Mesenchymal stem cell (in vitro differentiated cells and primary cell): Measurements from ENCODE around the gene TOM1L2.

Experiments used
- DNase-seq: peaks from one replicate; pipeline ENCODE4 v3.0.0-alpha.2; 2013
- H2AFZ ChIP-seq: one replicate; pipeline ENCODE4 v1.6.1; 2013; ENCODE audit warnings: low read depth, mild to moderate bottlenecking, control low read depth, inconsistent platforms, low read length, moderate library complexity
- H2AK5ac ChIP-seq: 2 replicates; pipeline ENCODE4 v1.6.1; 2013; ENCODE audit warnings: low read length, moderate library complexity, mild to moderate bottlenecking, inconsistent platforms; ENCODE audit not compliant: severe bottlenecking
- H2BK120ac ChIP-seq: one replicate; pipeline ENCODE4 v1.6.1; 2013; ENCODE audit warnings: low read depth, mild to moderate bottlenecking, inconsistent platforms, low read length, moderate library complexity
- H2BK12ac ChIP-seq, 2 experiments: one replicate each; pipeline ENCODE4 v1.6.1; 2013; ENCODE audit warnings: inconsistent platforms in 2 of 2, low read length in 2 of 2, mild to moderate bottlenecking in 2 of 2, moderate library complexity in 2 of 2, control low read depth in 1 of 2
- H2BK15ac ChIP-seq: one replicate; pipeline ENCODE4 v1.6.1; 2013; ENCODE audit warnings: mild to moderate bottlenecking, low read depth, inconsistent platforms; ENCODE audit not compliant: poor library complexity, severe bottlenecking
- H2BK5ac ChIP-seq: 2 replicates; pipeline ENCODE4 v1.6.1; 2013; ENCODE audit warnings: low read depth, mild to moderate bottlenecking, low read length, control low read depth, inconsistent platforms; ENCODE audit not compliant: poor library complexity, severe bottlenecking
- H3K14ac ChIP-seq, 2 experiments: one replicate each; pipeline ENCODE4 v1.6.1; 2013; ENCODE audit warnings: inconsistent platforms in 2 of 2, low read length in 2 of 2, control low read depth in 1 of 2, mild to moderate bottlenecking in 1 of 2, moderate library complexity in 1 of 2
- H3K18ac ChIP-seq, 2 experiments: one replicate each; pipeline ENCODE4 v1.6.1; 2013; ENCODE audit warnings: inconsistent platforms in 2 of 2, low read length in 2 of 2, control low read depth in 1 of 2, low read depth in 1 of 2, mild to moderate bottlenecking in 1 of 2
- H3K23ac ChIP-seq, 2 experiments: one replicate each; pipeline ENCODE4 v1.6.1; 2013; ENCODE audit warnings: inconsistent platforms in 2 of 2, low read length in 2 of 2, mild to moderate bottlenecking in 2 of 2, moderate library complexity in 2 of 2, control low read depth in 1 of 2
- H3K27ac ChIP-seq: 2 replicates; pipeline ENCODE4 v1.5.1; 2013; ENCODE audit warnings: mild to moderate bottlenecking, moderate library complexity, low read length, control low read depth, inconsistent platforms; ENCODE audit not compliant: poor library complexity, severe bottlenecking
- H3K27me3 ChIP-seq, 2 experiments: 2 replicates each; pipeline versions ENCODE4 v1.6.1 to v1.7.0; 2013; ENCODE audit warnings: low read length in 2 of 2, mild to moderate bottlenecking in 2 of 2, moderate library complexity in 2 of 2, control low read depth in 1 of 2, inconsistent platforms in 1 of 2; ENCODE audit not compliant: control insufficient read depth in 1 of 2, insufficient read depth in 1 of 2
- H3K36me3 ChIP-seq, 2 experiments: 2 replicates each; pipeline versions ENCODE4 v1.6.1 to v1.7.0; 2013; ENCODE audit warnings: low read length in 2 of 2, control low read depth in 1 of 2, inconsistent platforms in 1 of 2, low read depth in 1 of 2, mild to moderate bottlenecking in 1 of 2; ENCODE audit not compliant: insufficient read depth in 2 of 2, control insufficient read depth in 1 of 2
- H3K4ac ChIP-seq, 2 experiments: one replicate each; pipeline ENCODE4 v1.6.1; 2013; ENCODE audit warnings: inconsistent platforms in 2 of 2, low read length in 2 of 2, mild to moderate bottlenecking in 2 of 2, moderate library complexity in 2 of 2, control low read depth in 1 of 2, low read depth in 1 of 2
- H3K4me1 ChIP-seq: 2 replicates; pipeline ENCODE4 v1.6.1; 2013; ENCODE audit warnings: low read depth, low read length, control low read depth; ENCODE audit not compliant: control insufficient read depth, insufficient read depth
- H3K4me2 ChIP-seq: 2 replicates; pipeline ENCODE4 v1.6.1; 2013; ENCODE audit warnings: low read length, mild to moderate bottlenecking, inconsistent platforms; ENCODE audit not compliant: poor library complexity, severe bottlenecking
- H3K4me3 ChIP-seq, 2 experiments: 2 replicates each; pipeline versions ENCODE4 v1.5.1 to v1.7.0; 2013; ENCODE audit warnings: low read length in 2 of 2, mild to moderate bottlenecking in 2 of 2, control low read depth in 1 of 2, low read depth in 1 of 2; ENCODE audit not compliant: insufficient read depth in 1 of 2
- H3K79me1 ChIP-seq: replicated peaks from 2 replicates; pipeline ENCODE4 v1.6.1; 2013; ENCODE audit warnings: mild to moderate bottlenecking, control low read depth, low read length, inconsistent platforms; ENCODE audit not compliant: poor library complexity, severe bottlenecking
- H3K9ac ChIP-seq: 2 replicates; pipeline ENCODE4 v1.7.0; 2013; ENCODE audit warnings: mild to moderate bottlenecking, low read length, moderate library complexity
- H3K9me3 ChIP-seq: 2 replicates; pipeline ENCODE4 v1.7.0; 2013; ENCODE audit warnings: mild to moderate bottlenecking, low read length; ENCODE audit not compliant: control insufficient read depth
- H4K8ac ChIP-seq: one replicate; pipeline ENCODE4 v1.6.1; 2013; ENCODE audit warnings: inconsistent platforms, mild to moderate bottlenecking, low read length, moderate library complexity
- H4K91ac ChIP-seq: one replicate; pipeline ENCODE4 v1.6.1; 2013; ENCODE audit warnings: mild to moderate bottlenecking, low read length, inconsistent platforms
- WGBS: methylation state at CpG from one replicate; pipeline ENCODE4 v1.1.7; 2013; ENCODE audit warnings: mixed read lengths; 5-methylcytosine and 5-hydroxymethylcytosine counted together

Gene TOM1L2

GRCh38 chr17:17884391-17885357, 87.5 kb downstream of the TOM1L2 start:
- Histone ChIP-seq H3K14ac (no peak overlapping the region), H3K4me3 (no peak overlapping the region), H2AK5ac (no peak overlapping the region), H2BK12ac (no peak overlapping the region), H3K9ac (no peak overlapping the region), H4K8ac (no peak overlapping the region), H3K4me1 (peaks cover 7% of the 10 kb centered on the region), H2BK5ac (no peak overlapping the region), H3K4me2 (no peak overlapping the region), H3K9me3 (no peaks in the 10 kb centered on the region), H3K27me3 (no peaks in the 10 kb centered on the region), H2AFZ (no peak overlapping the region), H2BK120ac (no peak overlapping the region), H2BK15ac (no peak overlapping the region), H3K27ac (no peak overlapping the region), H3K36me3 (peaks cover 70% of the 10 kb centered on the region in 2 experiments), H3K18ac (no peak overlapping the region), H3K23ac (no peak overlapping the region), H4K91ac (no peak overlapping the region), H3K79me1 (peaks cover 7% of the 10 kb centered on the region), H3K4ac (no peak overlapping the region)
- no peak for DNase-seq
- WGBS: 84% methylated on average over 14 of the region's 16 CpGs

GRCh38 chr17:17883801-17884200, 88.4 kb downstream of the TOM1L2 start:
- no peak overlapping the region for H4K8ac ChIP-seq
- no peak overlapping the region for H3K4me3 ChIP-seq
- H3K4ac ChIP-seq: no peak overlapping the region
- H3K36me3 ChIP-seq: peaks cover 68 to 78% of the 10 kb centered on the region in 2 experiments
- H4K91ac ChIP-seq: no peak overlapping the region
- WGBS: 95% methylated on average over 3 of the region's 3 CpGs
- no peak overlapping the region for H2BK120ac ChIP-seq
- H2AFZ ChIP-seq: no peak overlapping the region
- H3K9me3 ChIP-seq: no peaks in the 10 kb centered on the region
- H3K27me3 ChIP-seq: no peaks in the 10 kb centered on the region
- H3K27ac ChIP-seq: no peak overlapping the region
- H3K9ac ChIP-seq: no peak overlapping the region
- H2BK5ac ChIP-seq: no peak overlapping the region
- H3K18ac ChIP-seq: no peak overlapping the region
- H2AK5ac ChIP-seq: no peak overlapping the region
- no peak overlapping the region for H3K14ac ChIP-seq
- H2BK12ac ChIP-seq: no peak overlapping the region
- no peak overlapping the region for H2BK15ac ChIP-seq
- no peak for DNase-seq
- no peak overlapping the region for H3K4me2 ChIP-seq
- H3K4me1 ChIP-seq: peaks cover 13% of the 10 kb centered on the region
- no peak overlapping the region for H3K23ac ChIP-seq
- peaks cover 5% of the 10 kb centered on the region for H3K79me1 ChIP-seq

- Histone ChIP-seq H4K91ac (no peak overlapping the region), H4K8ac (no peak overlapping the region), H3K4ac (no peak overlapping the region), H2BK5ac (no peak overlapping the region), H2AFZ (no peak overlapping the region), H3K4me1 (peaks cover 28% of the 10 kb centered on the region), H3K4me3 (no peak overlapping the region), H3K14ac (no peak overlapping the region), H3K4me2 (no peak overlapping the region), H3K18ac (no peak overlapping the region), H3K27me3 (no peaks in the 10 kb centered on the region), H2BK15ac (no peak overlapping the region), H2BK12ac (no peak overlapping the region), H3K9ac (no peak overlapping the region), H3K23ac (no peak overlapping the region), H3K79me1 (peaks cover 4% of the 10 kb centered on the region), H3K36me3 (peaks cover 70 to 75% of the 10 kb centered on the region in 2 experiments), H2BK120ac (no peak overlapping the region), H2AK5ac (no peak overlapping the region), H3K9me3 (no peaks in the 10 kb centered on the region), H3K27ac (no peak overlapping the region)
- DNase-seq: no peak
- 71% methylated on average over 8 of the region's 8 CpGs for WGBS
These were observed 90.1 kb downstream of the TOM1L2 start for GRCh38 chr17:17882082-17882581.

GRCh38 chr17:17880577-17881196, 91.5 kb downstream of the TOM1L2 start:
- no peak overlapping the region for H2AFZ ChIP-seq
- no peak overlapping the region for H2AK5ac ChIP-seq
- no peak overlapping the region for H3K18ac ChIP-seq
- no peak overlapping the region for H4K91ac ChIP-seq
- peaks cover 76 to 79% of the 10 kb centered on the region in 2 experiments for H3K36me3 ChIP-seq
- peaks cover 38% of the 10 kb centered on the region for H3K4me1 ChIP-seq
- no peak overlapping the region for H2BK120ac ChIP-seq
- no peak overlapping the region for H3K14ac ChIP-seq
- no peak overlapping the region for H3K4ac ChIP-seq
- H3K23ac ChIP-seq: no peak overlapping the region
- H2BK15ac ChIP-seq: no peak overlapping the region
- H3K27me3 ChIP-seq: no peaks in the 10 kb centered on the region
- 93% methylated on average over 8 of the region's 8 CpGs for WGBS
- DNase-seq: no peak
- H3K4me2 ChIP-seq: no peak overlapping the region
- no peak overlapping the region for H4K8ac ChIP-seq
- H3K79me1 ChIP-seq: peaks cover 4% of the 10 kb centered on the region
- H3K9ac ChIP-seq: no peak overlapping the region
- H3K9me3 ChIP-seq: no peaks in the 10 kb centered on the region
- H2BK5ac ChIP-seq: no peak overlapping the region
- H3K27ac ChIP-seq: no peak overlapping the region
- no peak overlapping the region for H2BK12ac ChIP-seq
- no peak overlapping the region for H3K4me3 ChIP-seq
